Kidney (tissue), 14 donors: ENCODE measurements around the gene CEP97. TPM values are rescaled to one million over a fixed set of nuclear protein-coding genes. Genes with fewer than 3 reads are reported as not detected.
A peak's percentile ranks its signal among the peaks of the same experiment; 100 is the strongest.

Source experiments
- DNase-seq, 5 donors: peaks; one replicate each; pipeline ENCODE4 v3.0.0-alpha.2; 2013 to 2020
- FAIRE-seq: peaks from 2 replicates; lab custom pipeline; 2012; peaks lifted over from hg19 to GRCh38; lab: Jason Lieb, UNC
- H3K27ac ChIP-seq, 2 donors: one replicate each; pipeline ENCODE4 v1.7.0; 2013; ENCODE audit warnings: low read depth in 2 of 2, low read length in 2 of 2, inconsistent platforms in 1 of 2
- H3K27me3 ChIP-seq: one replicate; pipeline ENCODE4 v1.7.1; 2013; ENCODE audit warnings: low read length, inconsistent platforms; ENCODE audit not compliant: control insufficient read depth, insufficient read depth
- H3K36me3 ChIP-seq, 3 donors: one replicate each; pipeline versions ENCODE4 v1.7.0 to v1.7.1; 2013; ENCODE audit warnings: low read length in 3 of 3, control low read depth in 1 of 3, inconsistent platforms in 1 of 3; ENCODE audit not compliant: insufficient read depth in 3 of 3, control insufficient read depth in 2 of 3
- H3K4me1 ChIP-seq, 3 donors: one replicate each; pipeline versions ENCODE4 v1.7.0 to v1.7.1; 2013; ENCODE audit warnings: low read length in 3 of 3, inconsistent platforms in 1 of 3, low read depth in 1 of 3; ENCODE audit not compliant: control insufficient read depth in 2 of 3, insufficient read depth in 2 of 3
- H3K4me3 ChIP-seq, 3 donors: one replicate each; pipeline versions ENCODE4 v1.7.0 to v1.8.1; 2013; ENCODE audit warnings: low read length in 3 of 3, control low read depth in 1 of 3, inconsistent platforms in 1 of 3
- H3K9ac ChIP-seq, 3 donors: one replicate each; pipeline versions ENCODE4 v1.7.0 to v1.7.1; 2013; ENCODE audit warnings: low read length in 3 of 3, control low read depth in 1 of 3, inconsistent platforms in 1 of 3
- H3K9me3 ChIP-seq, 3 donors: one replicate each; pipeline versions ENCODE4 v1.7.0 to v1.7.1; 2013; ENCODE audit warnings: low read length in 3 of 3, control low read depth in 1 of 3, inconsistent platforms in 1 of 3; ENCODE audit not compliant: control insufficient read depth in 2 of 3, insufficient read depth in 1 of 3
- CTCF ChIP-seq: IDR thresholded peaks from 3 replicates; pipeline ENCODE4 v1.5.1; 2012; ENCODE audit warnings: mild to moderate bottlenecking, moderate library complexity, borderline replicate concordance; ENCODE audit not compliant: insufficient read depth; ENCODE audit errors: extremely low read depth
- intact Hi-C: fragments of 100-400 bp; cut with DNase I; formaldehyde crosslinking; loops from one replicate; pipeline ENCODE4 v1.11.1; 2022
- polyA plus RNA-seq: library from polyadenylated mRNA; stranded (reverse); fragments of 350-450 nt; fragmentation: Illumina TruSeq; extraction: RNeasy Lipid Tissue Mini Kit (QIAGEN cat#74804); gene quantifications from one replicate; pipeline ENCODE4 v1.2.3, GENCODE V29; 2014; ENCODE audit warnings: low read depth, low replicate concordance; ENCODE audit not compliant: insufficient read depth
- total RNA-seq: library from RNA; stranded (reverse); fragmentation: NEBNext Ultra II Directional; extraction: Animal tissue kit (Norgen Biotek cat#: 25700); gene quantifications from one replicate; pipeline ENCODE4 v1.2.1, GENCODE V29; 2021
- donor health status: control.
- donor health status: control.
- donor health status: control.
- donor health status: control.
- donor health status: control.
- donor health status: DM: yes; HTN: yes; CAD: no.
- donor health status: Normal renal cell carcinoma (clear cell type).

The CEP97 gene
- total and polyA plus RNA-seq, 2 donors from 2014 or later = 1.7 to 7.5 TPM

GRCh38 chr3:101680466-101680865 lies 43.9 kb upstream of the CEP97 start:
- peaks cover 0 to 14% (median 13%) of the 10 kb centered on the region in 3 donors for H3K4me1 ChIP-seq
- intact Hi-C loops = no loop called here
- no peak overlapping the region for H3K27ac ChIP-seq
- H3K9ac ChIP-seq = no peak overlapping the region
- FAIRE-seq (no peak), DNase-seq (no peak)
- TF ChIP-seq CTCF = no peak
- H3K4me3 ChIP-seq = no peak overlapping the region
- H3K27me3 ChIP-seq = no peaks in the 10 kb centered on the region
- peaks cover 10 to 34% (median 14%) of the 10 kb centered on the region in 3 donors for H3K36me3 ChIP-seq
- no peaks in the 10 kb centered on the region for H3K9me3 ChIP-seq

- Histone ChIP-seq H3K4me1 (peaks cover 0 to 10% (median 5%) of the 10 kb centered on the region in 3 donors), H3K36me3 (peaks cover 10 to 36% (median 14%) of the 10 kb centered on the region in 3 donors)
- no peak for TF ChIP-seq CTCF
Observed at GRCh38 chr3:101685050-101685400, 39.4 kb upstream of the CEP97 start.

GRCh38 chr3:101685870-101686307 lies 38.5 kb upstream of the CEP97 start:
- H3K9ac ChIP-seq = peak overlapping the region; percentile 89 to 100 (median 100)
- FAIRE-seq = no peak
- H3K4me3 ChIP-seq = peak overlapping the region; percentile 94 to 100 (median 98)
- DNase-seq = no peak
- intact Hi-C loops = no loop called here
- no peak for TF ChIP-seq CTCF
- peaks cover 0 to 8% (median 5%) of the 10 kb centered on the region in 3 donors for H3K4me1 ChIP-seq
- no peaks in the 10 kb centered on the region for H3K27me3 ChIP-seq
- H3K36me3 ChIP-seq = peaks cover 5 to 28% (median 9%) of the 10 kb centered on the region in 3 donors
- H3K9me3 ChIP-seq = no peaks in the 10 kb centered on the region
- H3K27ac ChIP-seq = peak overlapping the region; percentile 92 to 96

More at GRCh38 chr3:101685050-101685400, 39.4 kb upstream of the CEP97 start:
- Histone ChIP-seq H3K27me3 (no peaks in the 10 kb centered on the region), H3K9me3 (no peaks in the 10 kb centered on the region), H3K4me3 (peak overlapping the region; percentile 94 to 100 (median 98)), H3K9ac (peak overlapping the region; percentile 89 to 100 (median 100)), H3K27ac (no peak overlapping the region)
- FAIRE-seq = no peak
- intact Hi-C loops = no loop called here
- DNase-seq = no peak
